IMR-90 (cell line): Measurements from ENCODE around the gene OLFML1.

Experiments used
- BHLHE40 ChIP-seq: fragments of 150-350 bp; IDR thresholded peaks from 2 replicates; pipeline ENCODE4 v1.6.1; 2016; ENCODE audit warnings: mild to moderate bottlenecking, low read depth, low read length
- CEBPB ChIP-seq: IDR thresholded peaks from 2 replicates; pipeline ENCODE4 v1.6.1; 2012; ENCODE audit warnings: low read depth, low read length, improper control_type of control experiment
- CHD1 ChIP-seq: IDR thresholded peaks from 2 replicates; pipeline ENCODE4 v1.6.1; 2012; ENCODE audit warnings: low read depth, low read length, improper control_type of control experiment
- FOS ChIP-seq: fragments of 150-350 bp; IDR thresholded peaks from 2 replicates; pipeline ENCODE4 v1.6.1; 2016; ENCODE audit warnings: low read depth, low read length
- MAFK ChIP-seq: IDR thresholded peaks from 2 replicates; pipeline ENCODE4 v1.6.1; 2012; ENCODE audit warnings: low read depth, low read length, improper control_type of control experiment
- MAZ ChIP-seq: IDR thresholded peaks from 2 replicates; pipeline ENCODE4 v1.6.1; 2012; ENCODE audit warnings: low read depth, mild to moderate bottlenecking, low read length, improper control_type of control experiment, moderate library complexity, borderline replicate concordance
- POLR2A ChIP-seq: IDR thresholded peaks from 2 replicates; pipeline ENCODE4 v1.6.1; 2012; ENCODE audit warnings: mild to moderate bottlenecking, low read depth, low read length
- RAD21 ChIP-seq: IDR thresholded peaks from 2 replicates; pipeline ENCODE4 v1.6.1; 2012; ENCODE audit warnings: low read length, improper control_type of control experiment
- RFX5 ChIP-seq: IDR thresholded peaks from 2 replicates; pipeline ENCODE4 v1.8.0; 2012; ENCODE audit warnings: low read depth, mild to moderate bottlenecking, low read length, moderate library complexity
- SMC3 ChIP-seq: fragments of 150-350 bp; IDR thresholded peaks from 2 replicates; pipeline ENCODE4 v1.6.1; 2016; ENCODE audit warnings: low read depth, mild to moderate bottlenecking, antibody characterized with exemption, low read length, moderate library complexity
- TF ChIP-seq, protein P1 (sequence below): fragments of 150-350 bp; IDR thresholded peaks from 2 replicates; pipeline ENCODE4 v1.6.1; 2017; ENCODE audit warnings: mild to moderate bottlenecking, antibody characterized with exemption, low read length, low read depth
- TF ChIP-seq, protein P2 (sequence below): conservative IDR thresholded peaks from 2 replicates; pipeline ENCODE4 v1.5.1; 2012; ENCODE audit warnings: mild to moderate bottlenecking, low read depth, low read length, improper control_type of control experiment
- TF ChIP-seq, protein P3 (sequence below): fragments of 150-350 bp; IDR thresholded peaks from 2 replicates; pipeline ENCODE4 v1.6.1; 2016; ENCODE audit warnings: low read depth, mild to moderate bottlenecking, low read length, moderate library complexity, borderline replicate concordance

DNA sequence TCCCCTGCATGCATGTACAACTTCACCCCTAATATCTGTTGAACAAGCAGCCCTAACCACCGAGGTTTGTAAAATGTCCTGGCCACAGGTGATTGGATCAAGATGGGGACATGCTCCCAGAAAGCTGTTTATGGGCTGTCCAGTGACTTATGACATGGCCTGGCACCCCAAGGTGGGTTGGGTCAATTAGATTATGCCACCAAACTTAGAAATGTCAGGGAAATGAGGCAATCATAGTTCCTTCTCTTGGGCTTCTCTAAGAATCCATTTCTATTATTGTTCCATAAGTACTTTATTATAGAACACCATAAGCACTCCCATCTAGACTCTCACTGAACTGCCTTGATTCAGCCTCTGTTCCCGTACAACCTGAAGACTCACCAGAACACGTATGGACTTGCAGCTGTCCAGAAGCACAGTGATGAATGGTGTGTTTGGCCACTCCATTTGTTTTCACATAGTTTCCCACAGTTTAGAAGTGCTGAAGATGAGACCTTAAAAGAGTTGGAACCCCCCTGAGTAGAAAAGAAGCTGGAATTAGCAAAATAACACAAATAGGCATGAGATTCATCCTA is 45.5 kb upstream of the OLFML1 start:
- TF ChIP-seq RAD21 (no peak), RFX5 (no peak), POLR2A (no peak), SMC3 (no peak), FOS (no peak), MAFK (no peak), MAZ (no peak), CHD1 (no peak), CEBPB (no peak), BHLHE40 (no peak)
- TF ChIP-seq, protein P1, sequence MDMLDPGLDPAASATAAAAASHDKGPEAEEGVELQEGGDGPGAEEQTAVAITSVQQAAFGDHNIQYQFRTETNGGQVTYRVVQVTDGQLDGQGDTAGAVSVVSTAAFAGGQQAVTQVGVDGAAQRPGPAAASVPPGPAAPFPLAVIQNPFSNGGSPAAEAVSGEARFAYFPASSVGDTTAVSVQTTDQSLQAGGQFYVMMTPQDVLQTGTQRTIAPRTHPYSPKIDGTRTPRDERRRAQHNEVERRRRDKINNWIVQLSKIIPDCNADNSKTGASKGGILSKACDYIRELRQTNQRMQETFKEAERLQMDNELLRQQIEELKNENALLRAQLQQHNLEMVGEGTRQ: no peak
- TF ChIP-seq, protein P2, sequence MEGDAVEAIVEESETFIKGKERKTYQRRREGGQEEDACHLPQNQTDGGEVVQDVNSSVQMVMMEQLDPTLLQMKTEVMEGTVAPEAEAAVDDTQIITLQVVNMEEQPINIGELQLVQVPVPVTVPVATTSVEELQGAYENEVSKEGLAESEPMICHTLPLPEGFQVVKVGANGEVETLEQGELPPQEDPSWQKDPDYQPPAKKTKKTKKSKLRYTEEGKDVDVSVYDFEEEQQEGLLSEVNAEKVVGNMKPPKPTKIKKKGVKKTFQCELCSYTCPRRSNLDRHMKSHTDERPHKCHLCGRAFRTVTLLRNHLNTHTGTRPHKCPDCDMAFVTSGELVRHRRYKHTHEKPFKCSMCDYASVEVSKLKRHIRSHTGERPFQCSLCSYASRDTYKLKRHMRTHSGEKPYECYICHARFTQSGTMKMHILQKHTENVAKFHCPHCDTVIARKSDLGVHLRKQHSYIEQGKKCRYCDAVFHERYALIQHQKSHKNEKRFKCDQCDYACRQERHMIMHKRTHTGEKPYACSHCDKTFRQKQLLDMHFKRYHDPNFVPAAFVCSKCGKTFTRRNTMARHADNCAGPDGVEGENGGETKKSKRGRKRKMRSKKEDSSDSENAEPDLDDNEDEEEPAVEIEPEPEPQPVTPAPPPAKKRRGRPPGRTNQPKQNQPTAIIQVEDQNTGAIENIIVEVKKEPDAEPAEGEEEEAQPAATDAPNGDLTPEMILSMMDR: no peak
- TF ChIP-seq, protein P3, sequence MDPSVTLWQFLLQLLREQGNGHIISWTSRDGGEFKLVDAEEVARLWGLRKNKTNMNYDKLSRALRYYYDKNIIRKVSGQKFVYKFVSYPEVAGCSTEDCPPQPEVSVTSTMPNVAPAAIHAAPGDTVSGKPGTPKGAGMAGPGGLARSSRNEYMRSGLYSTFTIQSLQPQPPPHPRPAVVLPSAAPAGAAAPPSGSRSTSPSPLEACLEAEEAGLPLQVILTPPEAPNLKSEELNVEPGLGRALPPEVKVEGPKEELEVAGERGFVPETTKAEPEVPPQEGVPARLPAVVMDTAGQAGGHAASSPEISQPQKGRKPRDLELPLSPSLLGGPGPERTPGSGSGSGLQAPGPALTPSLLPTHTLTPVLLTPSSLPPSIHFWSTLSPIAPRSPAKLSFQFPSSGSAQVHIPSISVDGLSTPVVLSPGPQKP: no peak
